Endothelial cell of umbilical vein (primary cell): ENCODE data around the gene MAPK8IP3. TPM values are rescaled to one million over a fixed set of nuclear protein-coding genes. Genes with fewer than 3 reads are reported as not detected.
A peak's percentile ranks its signal among the peaks of the same experiment; 100 is the strongest.

ENCODE experiments used
- BruUV-seq: library from RNA; stranded (reverse); fragments of 400-500 nt; replicated peaks from 2 replicates; lab custom pipeline; 2021; lab: Mats Ljungman, UMichigan
- CTCF ChIA-PET: fragments of 300-600, 350-600 bp; sonication (Branson Sonifier 250); formaldehyde crosslinking; loops from one replicate; lab custom pipeline; 2021; ENCODE audit warnings: antibody characterized with exemption, inconsistent platforms; lab: Charles Lee
- POLR2A ChIA-PET: fragments of 300-600, 350-600 bp; sonication (Branson Sonifier 250); formaldehyde crosslinking; loops from one replicate; lab custom pipeline; 2021; ENCODE audit warnings: antibody characterized with exemption, inconsistent platforms; lab: Charles Lee
- DNase-seq: peaks from one replicate; pipeline ENCODE4 v3.0.0-alpha.2; 2011; ENCODE audit warnings: low read depth, low spot score
- FAIRE-seq: peaks from 2 replicates; lab custom pipeline; 2011; peaks lifted over from hg19 to GRCh38; lab: Jason Lieb, UNC
- H2AFZ ChIP-seq: 2 replicates; pipeline ENCODE4 v1.6.0; 2012; ENCODE audit warnings: low read depth, low read length, control low read depth, inconsistent platforms
- H3K27ac ChIP-seq: 2 replicates; pipeline ENCODE4 v1.5.1; 2011; ENCODE audit warnings: low read depth, mild to moderate bottlenecking, control low read depth, low read length, moderate library complexity; ENCODE audit not compliant: insufficient read depth
- H3K27me3 ChIP-seq, 2 experiments: 2 replicates each; pipeline versions ENCODE4 v1.6.0 to v1.6.1; 2011; ENCODE audit warnings: low read length in 2 of 2, mixed read lengths in 1 of 2; ENCODE audit not compliant: control insufficient read depth in 2 of 2, insufficient read depth in 2 of 2
- H3K36me3 ChIP-seq, 2 experiments: 2 replicates in 1 of 2; 3 replicates in 1 of 2; pipeline ENCODE4 v1.5.1; 2011; ENCODE audit warnings: low read length in 2 of 2, mild to moderate bottlenecking in 1 of 2, moderate library complexity in 1 of 2; ENCODE audit not compliant: control insufficient read depth in 2 of 2, insufficient read depth in 2 of 2; ENCODE audit errors: extremely low read depth in 1 of 2
- H3K4me1 ChIP-seq: 3 replicates; pipeline ENCODE4 v1.5.1; 2011; ENCODE audit warnings: mild to moderate bottlenecking, low read length; ENCODE audit not compliant: control insufficient read depth, insufficient read depth; ENCODE audit errors: extremely low read depth
- H3K4me2 ChIP-seq: 2 replicates; pipeline ENCODE4 v1.6.1; 2011; ENCODE audit warnings: low read length, control low read depth, mixed read lengths; ENCODE audit not compliant: insufficient read depth
- H3K4me3 ChIP-seq, 3 experiments: fragments of 200-600 bp in 1 of 3; sonication (generic), shearing (Covaris generic) in 1 of 3; replicated peaks in 1 of 3; 2 replicates each; pipeline ENCODE4 v1.5.1; 2011 to 2016; ENCODE audit warnings: control low read depth in 3 of 3, low read length in 3 of 3, mild to moderate bottlenecking in 2 of 3, inconsistent platforms in 1 of 3, low read depth in 1 of 3, moderate library complexity in 1 of 3; ENCODE audit not compliant: insufficient read depth in 1 of 3
- H3K79me2 ChIP-seq: 2 replicates; pipeline ENCODE4 v1.6.0; 2012; ENCODE audit warnings: low read length, inconsistent platforms; ENCODE audit not compliant: control insufficient read depth, insufficient read depth
- H3K9ac ChIP-seq: replicated peaks from 2 replicates; pipeline ENCODE3; 2011; ENCODE audit warnings: low read length, control low read depth; ENCODE audit not compliant: insufficient read depth; ENCODE audit errors: extremely low read depth
- H3K9me1 ChIP-seq: replicated peaks from 3 replicates; pipeline ENCODE4 v1.6.0; 2011; ENCODE audit warnings: mild to moderate bottlenecking, low read length; ENCODE audit not compliant: control insufficient read depth, insufficient read depth; ENCODE audit errors: extremely low read depth
- H3K9me3 ChIP-seq: replicated peaks from 2 replicates; pipeline ENCODE4 v1.5.1; 2012; ENCODE audit warnings: low read length, inconsistent platforms; ENCODE audit not compliant: control insufficient read depth, insufficient read depth
- H4K20me1 ChIP-seq: replicated peaks from 2 replicates; pipeline ENCODE3; 2011; ENCODE audit warnings: mild to moderate bottlenecking, low read length; ENCODE audit not compliant: control insufficient read depth, insufficient read depth; ENCODE audit errors: extremely low read depth
- CTCF ChIP-seq, 2 donors: IDR thresholded peaks; 1 replicate in 1 of 2; 2 replicates in 1 of 2; pipeline ENCODE4 v1.5.1; 2011; ENCODE audit warnings: low read length in 2 of 2, mild to moderate bottlenecking in 2 of 2, moderate library complexity in 2 of 2, control low read depth in 1 of 2, inconsistent platforms in 1 of 2, low read depth in 1 of 2; ENCODE audit not compliant: insufficient read depth in 1 of 2; ENCODE audit errors: extremely low read depth in 1 of 2
- EZH2 ChIP-seq: IDR thresholded peaks from 2 replicates; pipeline ENCODE4 v1.6.1; 2012; ENCODE audit warnings: borderline replicate concordance, low read depth, mild to moderate bottlenecking, moderate library complexity, low read length, inconsistent platforms; ENCODE audit not compliant: severe bottlenecking
- FOS ChIP-seq: IDR thresholded peaks from 2 replicates; pipeline ENCODE4 v1.6.1; 2011; ENCODE audit warnings: mild to moderate bottlenecking, low read length, moderate library complexity, borderline replicate concordance; ENCODE audit not compliant: insufficient read depth
- GATA2 ChIP-seq: IDR thresholded peaks from 2 replicates; pipeline ENCODE4 v1.7.0; 2011; ENCODE audit warnings: low read depth, mild to moderate bottlenecking, moderate library complexity, mixed read lengths, low read length; ENCODE audit not compliant: insufficient read length, insufficient read depth
- JUN ChIP-seq: IDR thresholded peaks from 2 replicates; pipeline ENCODE4 v1.6.1; 2011; ENCODE audit warnings: borderline replicate concordance, low read depth; ENCODE audit not compliant: insufficient read length, insufficient read depth
- MAX ChIP-seq: IDR thresholded peaks from 2 replicates; pipeline ENCODE4 v1.6.1; 2011; ENCODE audit not compliant: insufficient read depth, insufficient read length
- MYC ChIP-seq: IDR thresholded peaks from one replicate; pipeline ENCODE4 v1.6.1; 2011; ENCODE audit warnings: mild to moderate bottlenecking, low read depth, low read length
- POLR2A ChIP-seq: IDR thresholded peaks from 2 replicates; pipeline ENCODE4 v1.6.1; 2012; ENCODE audit warnings: low read depth, mild to moderate bottlenecking, control low read depth, low read length
- POLR2AphosphoS5 ChIP-seq: IDR thresholded peaks from 2 replicates; pipeline ENCODE4 v1.6.1; 2012; ENCODE audit warnings: low read depth, mild to moderate bottlenecking, control low read depth, low read length, moderate library complexity; ENCODE audit not compliant: insufficient read depth
- dilution Hi-C: fragments of 300-500 bp; cut with MboI; formaldehyde crosslinking; loops from one replicate; pipeline ENCODE4 v1.15.0; 2019; ENCODE audit warnings: low sequenced_read_pairs; ENCODE audit not compliant: extremely low pct_ligation_motif_present
- intact Hi-C: fragments of 100-400 bp; cut with micrococcal nuclease; formaldehyde crosslinking; loops from one replicate; pipeline ENCODE4 v1.10.0; 2022
- polyA plus RNA-seq, 4 experiments: library from polyadenylated mRNA; depleted of rRNA in 3 of 4; stranded (reverse) in 3 of 4; unstranded in 1 of 4; fragments of >200 nt; gene quantifications; 2 replicates each; pipeline versions ENCODE4 v1.2.1 to v1.2.3, GENCODE V29; 2011 to 2012; ENCODE audit warnings: missing spikeins in 1 of 4
- total RNA-seq: library from RNA; stranded (reverse); gene quantifications from 2 replicates; pipeline ENCODE4 v1.2.3, GENCODE V29; 2021

The MAPK8IP3 gene
- total and polyA plus RNA-seq, 2 donors (not counting 3 experiments of a cell fraction or from before 2014, with no cell fraction given), result 40.7 to 92.2 TPM

- Histone ChIP-seq H3K4me1 (peaks cover 14% of the 10 kb centered on the region), H3K27me3 (no peaks in the 10 kb centered on the region), H3K4me3 (no peak overlapping the region), H3K4me2 (no peak overlapping the region), H3K36me3 (peaks cover 22 to 31% of the 10 kb centered on the region in 2 experiments), H3K9me3 (no peaks in the 10 kb centered on the region), H3K9me1 (no peaks in the 10 kb centered on the region), H3K27ac (no peak overlapping the region), H3K9ac (no peak overlapping the region), H4K20me1 (peaks cover 4% of the 10 kb centered on the region), H2AFZ (no peak overlapping the region), H3K79me2 (peaks cover 69% of the 10 kb centered on the region)
- no peak for DNase-seq
- ChIA-PET CTCF (interaction anchor here (0.6 to 2.0 kb wide), 8 partner anchors 9 to 133 kb away, joined by 3 to 25 read pairs (median 4); partner anchors contain the start of genes JPT2 and MAPK8IP3), POLR2A (interaction anchor here (0.6 kb wide), 1 partner anchor 80 kb away, joined by 5 read pairs; no protein-coding TSS in a partner anchor)
- FAIRE-seq, result peak; percentile 63
- no TSS peak for BruUV-seq
- no peak for TF ChIP-seq POLR2A
- no peak for TF ChIP-seq GATA2
- TF ChIP-seq CTCF (IDR thresholded peaks at IDR 0.05; ENCODE audit: extremely low read depth in 1 of 2, insufficient read depth in 1 of 2, low read depth in 1 of 2, low read length in 2 of 2), result no peak
- no peak for TF ChIP-seq EZH2
- no peak for TF ChIP-seq MYC
- TF ChIP-seq POLR2AphosphoS5, result no peak
- no peak for TF ChIP-seq FOS
- TF ChIP-seq MAX, result no peak
- no peak for TF ChIP-seq JUN
- intact Hi-C loops (no loop called here), dilution Hi-C loops (no loop called here)
Observed at GRCh38 chr16:1691276-1691675, 14.7 kb upstream of the MAPK8IP3 start.
